Ishikawa (cell line): ENCODE data around the gene ZNF512.

ENCODE experiments used
- CEBPB ChIP-seq: IDR thresholded peaks from 2 replicates; pipeline ENCODE4 v1.6.1; 2012
- CREB1 ChIP-seq: IDR thresholded peaks from 2 replicates; pipeline ENCODE4 v1.6.1; 2012; ENCODE audit warnings: low read depth
- EGR1 ChIP-seq: IDR thresholded peaks from 2 replicates; pipeline ENCODE4 v1.6.1; 2012
- EP300 ChIP-seq: IDR thresholded peaks from 2 replicates; pipeline ENCODE4 v1.6.1; 2012; ENCODE audit warnings: borderline replicate concordance
- FOXM1 ChIP-seq: IDR thresholded peaks from 2 replicates; pipeline ENCODE4 v1.6.1; 2012; ENCODE audit warnings: low read depth, borderline replicate concordance
- NFIC ChIP-seq: IDR thresholded peaks from 2 replicates; pipeline ENCODE4 v1.6.1; 2012
- RAD21 ChIP-seq: IDR thresholded peaks from 2 replicates; pipeline ENCODE4 v1.6.1; 2012; ENCODE audit warnings: low read depth
- REST ChIP-seq: IDR thresholded peaks from 2 replicates; pipeline ENCODE4 v1.6.1; 2012; ENCODE audit warnings: low read depth, mild to moderate bottlenecking
- TAF1 ChIP-seq: IDR thresholded peaks from 2 replicates; pipeline ENCODE4 v1.6.1; 2012; ENCODE audit warnings: low read depth, mild to moderate bottlenecking
- TCF12 ChIP-seq: IDR thresholded peaks from 2 replicates; pipeline ENCODE4 v1.6.1; 2012; ENCODE audit warnings: low read depth
- TEAD4 ChIP-seq: IDR thresholded peaks from 2 replicates; pipeline ENCODE4 v1.6.1; 2012
- USF1 ChIP-seq: IDR thresholded peaks from 2 replicates; pipeline ENCODE4 v1.6.1; 2012
- YY1 ChIP-seq: IDR thresholded peaks from 2 replicates; pipeline ENCODE4 v1.6.1; 2012; ENCODE audit warnings: low read depth
- ZBTB7A ChIP-seq: IDR thresholded peaks from 2 replicates; pipeline ENCODE4 v1.6.1; 2012; ENCODE audit warnings: low read depth
- TF ChIP-seq, protein P1 (sequence below): IDR thresholded peaks from 2 replicates; pipeline ENCODE4 v1.6.1; 2012

ZNF512 gene

DNA sequence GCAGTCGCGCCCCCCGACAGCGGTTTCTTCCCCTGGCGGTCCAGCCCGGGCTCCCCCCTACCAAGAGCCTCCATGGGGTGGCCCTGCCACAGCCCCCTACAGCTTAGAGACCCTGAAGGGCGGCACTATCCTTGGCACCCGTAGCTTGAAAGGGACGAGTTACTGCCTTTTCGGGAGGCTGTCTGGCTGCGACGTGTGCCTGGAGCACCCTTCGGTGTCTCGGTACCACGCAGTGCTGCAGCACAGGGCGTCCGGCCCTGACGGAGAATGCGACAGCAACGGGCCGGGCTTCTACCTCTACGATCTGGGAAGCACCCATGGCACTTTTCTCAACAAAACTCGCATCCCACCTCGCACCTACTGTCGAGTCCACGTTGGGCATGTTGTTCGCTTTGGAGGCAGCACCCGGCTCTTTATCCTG, 81.3 kb downstream of the ZNF512 start:
- TF ChIP-seq TCF12 (no peak), EP300 (no peak), REST (no peak), NFIC (no peak), TAF1 (no peak), CREB1 (no peak), ZBTB7A (no peak), EGR1 (no peak), TEAD4 (no peak), RAD21 (no peak), USF1 (no peak), CEBPB (no peak), YY1 (no peak), FOXM1 (no peak)
- TF ChIP-seq, protein P1, sequence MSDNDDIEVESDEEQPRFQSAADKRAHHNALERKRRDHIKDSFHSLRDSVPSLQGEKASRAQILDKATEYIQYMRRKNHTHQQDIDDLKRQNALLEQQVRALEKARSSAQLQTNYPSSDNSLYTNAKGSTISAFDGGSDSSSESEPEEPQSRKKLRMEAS, result no peak

DNA sequence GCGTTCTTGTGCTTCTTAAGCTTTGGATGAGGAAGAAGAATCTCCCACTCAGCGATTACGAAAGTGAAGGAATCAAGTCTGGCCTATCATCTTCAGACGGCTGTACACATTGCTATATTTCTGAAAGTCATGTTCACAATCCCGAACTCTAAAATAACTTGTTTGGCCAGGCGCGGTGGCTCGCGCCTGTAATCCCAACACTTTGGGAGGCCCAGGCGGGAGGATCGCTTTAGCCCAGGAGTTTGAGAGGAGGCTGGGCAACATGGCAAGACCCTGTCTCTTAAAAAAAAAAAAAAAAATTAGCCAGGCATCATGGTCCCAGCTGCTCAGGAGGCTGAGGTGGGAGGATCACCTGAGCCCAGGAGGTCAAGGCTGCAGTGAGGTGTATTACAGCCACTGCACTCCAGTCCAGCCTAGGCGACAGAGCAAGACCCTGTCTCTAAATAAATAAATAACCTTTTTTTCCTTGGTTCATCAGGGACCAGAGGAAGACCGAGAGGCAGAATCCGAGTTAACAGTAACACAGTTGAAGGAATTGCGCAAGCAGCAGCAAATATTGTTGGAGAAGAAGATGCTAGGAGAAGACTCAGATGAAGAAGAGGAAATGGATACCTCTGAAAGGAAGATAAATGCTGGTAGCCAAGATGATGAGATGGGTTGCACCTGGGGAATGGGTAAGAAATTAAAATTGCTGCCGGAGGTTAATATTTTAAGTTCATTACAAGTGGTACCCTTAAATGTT, 82.0 kb downstream of the ZNF512 start:
- peak; percentile 79 for TF ChIP-seq CEBPB
- TF ChIP-seq RAD21, result no peak

DNA sequence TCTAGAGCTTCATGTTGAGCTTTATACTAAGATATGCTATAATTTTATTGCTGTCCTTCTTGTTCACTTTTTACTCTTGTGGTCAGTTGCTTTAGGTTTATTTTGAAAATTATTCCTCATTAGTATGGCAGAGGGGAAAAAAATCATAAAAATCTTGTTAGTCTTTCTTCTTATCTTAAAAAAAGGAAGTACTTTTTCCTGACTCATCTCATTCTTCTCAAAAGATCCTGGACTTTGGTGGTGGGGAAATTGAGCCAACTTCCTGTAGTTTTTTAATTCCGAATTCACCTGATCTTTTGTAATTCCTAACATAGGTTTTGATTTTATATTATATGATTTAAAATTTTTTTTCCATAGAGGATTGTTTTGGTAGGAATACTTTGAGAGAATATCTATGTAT, 84.6 kb downstream of the ZNF512 start:
- no peak for TF ChIP-seq RAD21
- TF ChIP-seq TEAD4, result no peak
- TF ChIP-seq FOXM1, result no peak
- no peak for TF ChIP-seq TAF1
- TF ChIP-seq, protein P1, result no peak
- TF ChIP-seq CEBPB, result no peak
- no peak for TF ChIP-seq EP300
- no peak for TF ChIP-seq REST
- no peak for TF ChIP-seq CREB1
- no peak for TF ChIP-seq ZBTB7A
- TF ChIP-seq NFIC, result no peak
- no peak for TF ChIP-seq EGR1
- TF ChIP-seq YY1, result no peak
- no peak for TF ChIP-seq USF1
- TF ChIP-seq TCF12, result no peak

- TF ChIP-seq REST, result no peak
Measured at GRCh38 chr2:27671235-27671634, 88.4 kb downstream of the ZNF512 start.
